Mesenchymal stem cell (in vitro differentiated cells and primary cell): Measurements from ENCODE around the gene EPS15.

Experiments
- DNase-seq: peaks from one replicate; pipeline ENCODE4 v3.0.0-alpha.2; 2013
- H2AFZ ChIP-seq: one replicate; pipeline ENCODE4 v1.6.1; 2013; ENCODE audit warnings: low read depth, mild to moderate bottlenecking, control low read depth, inconsistent platforms, low read length, moderate library complexity
- H2AK5ac ChIP-seq: 2 replicates; pipeline ENCODE4 v1.6.1; 2013; ENCODE audit warnings: low read length, moderate library complexity, mild to moderate bottlenecking, inconsistent platforms; ENCODE audit not compliant: severe bottlenecking
- H2BK120ac ChIP-seq: one replicate; pipeline ENCODE4 v1.6.1; 2013; ENCODE audit warnings: low read depth, mild to moderate bottlenecking, inconsistent platforms, low read length, moderate library complexity
- H2BK12ac ChIP-seq, 2 experiments: one replicate each; pipeline ENCODE4 v1.6.1; 2013; ENCODE audit warnings: inconsistent platforms in 2 of 2, low read length in 2 of 2, mild to moderate bottlenecking in 2 of 2, moderate library complexity in 2 of 2, control low read depth in 1 of 2
- H2BK15ac ChIP-seq: one replicate; pipeline ENCODE4 v1.6.1; 2013; ENCODE audit warnings: mild to moderate bottlenecking, low read depth, inconsistent platforms; ENCODE audit not compliant: poor library complexity, severe bottlenecking
- H2BK5ac ChIP-seq: 2 replicates; pipeline ENCODE4 v1.6.1; 2013; ENCODE audit warnings: low read depth, mild to moderate bottlenecking, low read length, control low read depth, inconsistent platforms; ENCODE audit not compliant: poor library complexity, severe bottlenecking
- H3K14ac ChIP-seq, 2 experiments: one replicate each; pipeline ENCODE4 v1.6.1; 2013; ENCODE audit warnings: inconsistent platforms in 2 of 2, low read length in 2 of 2, control low read depth in 1 of 2, mild to moderate bottlenecking in 1 of 2, moderate library complexity in 1 of 2
- H3K18ac ChIP-seq, 2 experiments: one replicate each; pipeline ENCODE4 v1.6.1; 2013; ENCODE audit warnings: inconsistent platforms in 2 of 2, low read length in 2 of 2, control low read depth in 1 of 2, low read depth in 1 of 2, mild to moderate bottlenecking in 1 of 2
- H3K23ac ChIP-seq, 2 experiments: one replicate each; pipeline ENCODE4 v1.6.1; 2013; ENCODE audit warnings: inconsistent platforms in 2 of 2, low read length in 2 of 2, mild to moderate bottlenecking in 2 of 2, moderate library complexity in 2 of 2, control low read depth in 1 of 2
- H3K27ac ChIP-seq: 2 replicates; pipeline ENCODE4 v1.5.1; 2013; ENCODE audit warnings: mild to moderate bottlenecking, moderate library complexity, low read length, control low read depth, inconsistent platforms; ENCODE audit not compliant: poor library complexity, severe bottlenecking
- H3K27me3 ChIP-seq, 2 experiments: 2 replicates each; pipeline versions ENCODE4 v1.6.1 to v1.7.0; 2013; ENCODE audit warnings: low read length in 2 of 2, mild to moderate bottlenecking in 2 of 2, moderate library complexity in 2 of 2, control low read depth in 1 of 2, inconsistent platforms in 1 of 2; ENCODE audit not compliant: control insufficient read depth in 1 of 2, insufficient read depth in 1 of 2
- H3K36me3 ChIP-seq, 2 experiments: 2 replicates each; pipeline versions ENCODE4 v1.6.1 to v1.7.0; 2013; ENCODE audit warnings: low read length in 2 of 2, control low read depth in 1 of 2, inconsistent platforms in 1 of 2, low read depth in 1 of 2, mild to moderate bottlenecking in 1 of 2; ENCODE audit not compliant: insufficient read depth in 2 of 2, control insufficient read depth in 1 of 2
- H3K4ac ChIP-seq, 2 experiments: one replicate each; pipeline ENCODE4 v1.6.1; 2013; ENCODE audit warnings: inconsistent platforms in 2 of 2, low read length in 2 of 2, mild to moderate bottlenecking in 2 of 2, moderate library complexity in 2 of 2, control low read depth in 1 of 2, low read depth in 1 of 2
- H3K4me1 ChIP-seq: 2 replicates; pipeline ENCODE4 v1.6.1; 2013; ENCODE audit warnings: low read depth, low read length, control low read depth; ENCODE audit not compliant: control insufficient read depth, insufficient read depth
- H3K4me2 ChIP-seq: 2 replicates; pipeline ENCODE4 v1.6.1; 2013; ENCODE audit warnings: low read length, mild to moderate bottlenecking, inconsistent platforms; ENCODE audit not compliant: poor library complexity, severe bottlenecking
- H3K4me3 ChIP-seq, 2 experiments: 2 replicates each; pipeline versions ENCODE4 v1.5.1 to v1.7.0; 2013; ENCODE audit warnings: low read length in 2 of 2, mild to moderate bottlenecking in 2 of 2, control low read depth in 1 of 2, low read depth in 1 of 2; ENCODE audit not compliant: insufficient read depth in 1 of 2
- H3K79me1 ChIP-seq: replicated peaks from 2 replicates; pipeline ENCODE4 v1.6.1; 2013; ENCODE audit warnings: mild to moderate bottlenecking, control low read depth, low read length, inconsistent platforms; ENCODE audit not compliant: poor library complexity, severe bottlenecking
- H3K9ac ChIP-seq: 2 replicates; pipeline ENCODE4 v1.7.0; 2013; ENCODE audit warnings: mild to moderate bottlenecking, low read length, moderate library complexity
- H3K9me3 ChIP-seq: 2 replicates; pipeline ENCODE4 v1.7.0; 2013; ENCODE audit warnings: mild to moderate bottlenecking, low read length; ENCODE audit not compliant: control insufficient read depth
- H4K8ac ChIP-seq: one replicate; pipeline ENCODE4 v1.6.1; 2013; ENCODE audit warnings: inconsistent platforms, mild to moderate bottlenecking, low read length, moderate library complexity
- H4K91ac ChIP-seq: one replicate; pipeline ENCODE4 v1.6.1; 2013; ENCODE audit warnings: mild to moderate bottlenecking, low read length, inconsistent platforms
- WGBS: methylation state at CpG from one replicate; pipeline ENCODE4 v1.1.7; 2013; ENCODE audit warnings: mixed read lengths; 5-methylcytosine and 5-hydroxymethylcytosine counted together

Gene EPS15

DNA sequence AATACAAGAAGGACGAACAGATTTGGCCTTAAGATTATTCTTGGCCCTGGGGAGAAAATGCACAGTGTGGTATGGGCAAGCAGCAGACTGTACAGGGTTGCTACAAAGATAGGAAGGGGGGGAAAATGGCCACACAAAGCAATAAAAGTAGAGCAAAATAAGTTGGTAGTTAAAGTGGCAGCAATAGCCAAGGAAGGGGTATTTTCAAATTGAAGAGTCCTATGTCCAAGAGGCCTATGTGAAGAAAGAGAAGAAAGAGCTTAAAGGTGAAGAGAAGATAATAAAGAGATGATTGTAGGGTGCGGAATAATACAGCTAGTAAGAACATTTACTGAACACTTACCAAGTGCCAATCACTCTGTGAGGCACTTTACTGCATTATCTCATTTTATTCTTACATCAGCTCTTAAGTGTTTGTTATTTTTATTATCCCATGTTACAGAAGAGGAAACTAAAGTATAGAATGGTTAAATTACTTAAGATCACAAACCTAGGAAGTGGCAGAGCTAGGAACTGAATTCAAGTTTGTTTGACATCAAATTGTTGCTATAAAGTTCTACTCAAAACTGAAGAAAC lies 100.6 kb downstream of the EPS15 start:
- no peak overlapping the region for H2BK15ac ChIP-seq
- peak overlapping the region; percentile 54 for H4K8ac ChIP-seq
- WGBS = over 99% methylated on average over 2 of the region's 2 CpGs
- H2AK5ac ChIP-seq = peak overlapping the region; percentile 12
- H3K27me3 ChIP-seq = no peaks in the 10 kb centered on the region
- H3K18ac ChIP-seq = peak overlapping the region in 1 of 2 experiments; percentile 49
- H3K14ac ChIP-seq = no peak overlapping the region
- H3K4ac ChIP-seq = no peak overlapping the region
- H2AFZ ChIP-seq = no peak overlapping the region
- H3K36me3 ChIP-seq = peaks cover 0 to 42% of the 10 kb centered on the region in 2 experiments
- no peak overlapping the region for H4K91ac ChIP-seq
- no peak overlapping the region for H3K4me3 ChIP-seq
- H2BK12ac ChIP-seq = peak overlapping the region in 1 of 2 experiments; percentile 54
- peaks cover 4% of the 10 kb centered on the region for H3K79me1 ChIP-seq
- peak overlapping the region; percentile 86 for H3K27ac ChIP-seq
- no peak overlapping the region for H2BK5ac ChIP-seq
- no peaks in the 10 kb centered on the region for H3K4me1 ChIP-seq
- H3K9me3 ChIP-seq = no peaks in the 10 kb centered on the region
- H2BK120ac ChIP-seq = peak overlapping the region; percentile 34
- H3K4me2 ChIP-seq = no peak overlapping the region
- DNase-seq = no peak
- H3K9ac ChIP-seq = no peak overlapping the region
- no peak overlapping the region for H3K23ac ChIP-seq

DNA sequence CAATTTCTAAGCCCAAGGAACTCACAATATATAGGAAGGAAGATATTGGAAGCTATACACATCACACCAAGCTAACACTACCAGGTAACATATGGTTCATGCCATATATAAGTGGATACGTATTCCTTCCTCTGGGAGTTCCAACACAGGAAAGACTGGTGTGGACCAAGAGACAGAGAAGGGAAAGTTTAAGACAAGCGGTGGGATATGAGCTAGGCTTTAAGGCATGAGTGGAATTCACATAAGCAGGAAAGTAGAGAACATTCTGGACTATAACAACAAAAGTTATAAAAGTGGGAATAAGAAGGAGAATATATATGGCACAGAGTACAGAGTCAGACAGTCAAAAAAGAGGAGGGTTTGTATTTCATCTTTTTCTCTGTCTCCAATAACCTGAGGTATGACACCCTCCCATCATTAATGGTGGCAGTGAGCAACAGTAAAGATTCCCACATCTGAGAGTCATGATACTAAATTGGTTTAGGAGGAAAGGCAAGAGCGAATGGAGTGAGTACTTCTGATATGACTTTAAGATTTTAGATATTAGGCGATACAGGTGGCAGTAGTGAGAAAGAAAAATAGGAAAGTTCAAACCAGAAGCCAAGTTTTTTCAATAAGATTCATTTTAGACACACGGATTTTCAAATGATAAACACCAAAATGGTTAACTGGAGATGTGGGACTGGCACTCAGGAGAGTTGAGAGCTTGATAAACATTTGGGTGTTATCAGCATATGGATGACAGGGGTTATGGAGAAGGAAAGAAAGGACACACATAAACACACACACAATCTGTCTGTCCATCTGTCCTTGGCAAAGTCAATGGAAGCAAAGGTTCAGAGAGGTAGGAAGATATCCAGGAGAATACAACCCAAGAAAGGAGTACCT lies 101.3 kb downstream of the EPS15 start:
- Histone ChIP-seq H3K9me3 (no peaks in the 10 kb centered on the region), H2AFZ (no peak overlapping the region), H3K27me3 (no peaks in the 10 kb centered on the region), H2BK5ac (no peak overlapping the region), H4K91ac (no peak overlapping the region), H4K8ac (peak overlapping the region; percentile 54), H3K4me3 (no peak overlapping the region), H3K79me1 (peaks cover 4% of the 10 kb centered on the region), H3K4ac (no peak overlapping the region), H3K14ac (no peak overlapping the region), H3K27ac (peak overlapping the region; percentile 86), H3K36me3 (peaks cover 0 to 42% of the 10 kb centered on the region in 2 experiments), H3K4me1 (no peaks in the 10 kb centered on the region), H3K18ac (peak overlapping the region in 1 of 2 experiments; percentile 49), H3K23ac (no peak overlapping the region), H2BK120ac (peak overlapping the region; percentile 34), H2BK12ac (peak overlapping the region in 1 of 2 experiments; percentile 54), H3K9ac (no peak overlapping the region), H2AK5ac (peak overlapping the region; percentile 12), H2BK15ac (no peak overlapping the region), H3K4me2 (no peak overlapping the region)
- DNase-seq = peak; percentile 54
- WGBS = 57% methylated on average over 4 of the region's 5 CpGs

DNA sequence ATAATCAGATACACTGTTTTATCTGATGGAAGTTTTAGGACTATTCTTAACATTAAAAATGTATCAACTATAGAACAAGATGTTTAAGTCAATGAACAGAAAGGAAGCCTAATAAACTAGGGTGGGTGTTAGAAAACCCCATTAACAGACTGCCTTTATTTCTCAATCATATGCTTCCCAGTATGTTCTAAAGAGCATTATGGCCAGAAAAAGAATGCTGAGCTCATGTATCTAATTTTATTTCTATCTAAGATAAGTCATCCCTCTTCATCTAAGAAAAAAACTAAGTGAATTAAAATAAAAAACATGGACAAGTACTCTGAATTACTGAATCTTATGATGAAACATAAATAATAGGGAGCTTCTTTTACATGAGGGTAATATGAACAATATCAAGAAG lies 102.2 kb downstream of the EPS15 start:
- H2BK12ac ChIP-seq = no peak overlapping the region
- H3K4ac ChIP-seq = no peak overlapping the region
- H3K14ac ChIP-seq = no peak overlapping the region
- H2AK5ac ChIP-seq = no peak overlapping the region
- H3K9ac ChIP-seq = no peak overlapping the region
- no peak overlapping the region for H2AFZ ChIP-seq
- H3K79me1 ChIP-seq = peaks cover 2% of the 10 kb centered on the region
- no peak overlapping the region for H3K4me2 ChIP-seq
- H3K18ac ChIP-seq = no peak overlapping the region
- no peak overlapping the region for H3K23ac ChIP-seq
- no peaks in the 10 kb centered on the region for H3K4me1 ChIP-seq
- no peak overlapping the region for H4K8ac ChIP-seq
- no peak overlapping the region for H4K91ac ChIP-seq
- H2BK15ac ChIP-seq = no peak overlapping the region
- DNase-seq = no peak
- H3K27ac ChIP-seq = no peak overlapping the region
- no peaks in the 10 kb centered on the region for H3K27me3 ChIP-seq
- no peaks in the 10 kb centered on the region for H3K9me3 ChIP-seq
- H2BK5ac ChIP-seq = no peak overlapping the region
- no peak overlapping the region for H2BK120ac ChIP-seq
- H3K36me3 ChIP-seq = peaks cover 0 to 42% of the 10 kb centered on the region in 2 experiments
- H3K4me3 ChIP-seq = no peak overlapping the region

DNA sequence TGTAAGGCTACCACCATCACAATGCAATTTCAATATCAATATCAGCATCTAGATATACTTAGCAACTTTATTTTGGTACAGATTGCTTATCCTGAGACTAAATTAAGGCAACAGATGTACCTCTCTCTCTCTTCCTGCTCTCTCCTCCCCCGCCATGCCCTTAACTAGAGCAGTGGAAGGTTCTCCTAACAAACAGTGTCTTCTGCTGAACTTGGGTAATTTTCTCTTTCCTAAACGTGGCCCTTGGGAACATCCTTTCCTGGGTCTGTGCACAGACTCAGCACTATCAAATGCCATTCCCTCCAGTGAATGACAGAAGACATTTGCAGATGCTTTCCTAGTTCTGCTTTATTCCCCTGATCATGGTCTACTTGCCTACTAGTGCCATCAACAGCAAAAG lies 103.1 kb downstream of the EPS15 start:
- Histone ChIP-seq H3K27me3 (no peaks in the 10 kb centered on the region), H4K91ac (no peak overlapping the region), H4K8ac (no peak overlapping the region), H2AFZ (no peak overlapping the region), H3K14ac (no peak overlapping the region), H3K4me3 (no peak overlapping the region), H2BK5ac (no peak overlapping the region), H3K27ac (no peak overlapping the region), H3K23ac (no peak overlapping the region), H2BK120ac (no peak overlapping the region), H2BK12ac (no peak overlapping the region), H3K79me1 (peaks cover 2% of the 10 kb centered on the region), H3K9ac (no peak overlapping the region), H3K4me1 (no peaks in the 10 kb centered on the region), H3K4ac (peak overlapping the region in 1 of 2 experiments; percentile 21), H3K18ac (peak overlapping the region in 1 of 2 experiments; percentile 54), H3K4me2 (no peak overlapping the region), H3K36me3 (peaks cover 0 to 36% of the 10 kb centered on the region in 2 experiments), H2AK5ac (no peak overlapping the region), H2BK15ac (no peak overlapping the region), H3K9me3 (no peaks in the 10 kb centered on the region)
- WGBS = 71% methylated on average over 2 of the region's 2 CpGs
- DNase-seq = no peak
